K562 (cell line): ENCODE measurements around the gene PARP11. TPM values are rescaled to one million over a fixed set of nuclear protein-coding genes. Genes with fewer than 3 reads are reported as not detected.

Source experiments
- ATAC-seq: fragments of 200-7000 bp; cut with Tn5 transposase; 3 replicates; pipeline ENCODE4 v1.9.1; 2020; ENCODE audit warnings: moderate library complexity
- BruUV-seq: library from RNA; stranded (reverse); fragments of 400-500 nt; replicated peaks from 2 replicates; lab custom pipeline; 2021; lab: Mats Ljungman, UMichigan
- CTCF ChIA-PET: fragments of 300-600 bp; formaldehyde crosslinking; extraction: SDS; loops from one replicate; lab custom pipeline; 2021; ENCODE audit warnings: low intra/inter-chr PET ratio; lab: Yijun Ruan, JAX
- POLR2A ChIA-PET: fragments of 300-600, 350-650 bp; sonication (Branson Sonifier 250); formaldehyde crosslinking; extraction: SDS; loops from one replicate; lab custom pipeline; 2021; ENCODE audit warnings: antibody characterized with exemption, inconsistent platforms; lab: Yijun Ruan, JAX
- DNase-seq, 4 experiments: peaks; one replicate each; pipeline versions ENCODE4 v3.0.0 to v3.0.0-alpha.2; 2011 to 2018; ENCODE audit warnings: low spot score in 3 of 4, mixed read lengths in 3 of 4; ENCODE audit errors: extremely low read depth in 1 of 4
- FAIRE-seq: peaks from 2 replicates; lab custom pipeline; 2011; peaks lifted over from hg19 to GRCh38; lab: Jason Lieb, UNC
- H2AFZ ChIP-seq: 2 replicates; pipeline ENCODE4 v1.6.0; 2011; ENCODE audit warnings: low read depth, low read length, control low read depth, inconsistent platforms
- H3K27ac ChIP-seq: fragments of 200-600 bp; 3 replicates; pipeline ENCODE4 v1.8.0; 2011; ENCODE audit warnings: low read depth, mild to moderate bottlenecking, control low read depth, inconsistent platforms, low read length, moderate library complexity, mixed read lengths; ENCODE audit errors: extremely low read depth
- H3K27me3 ChIP-seq, 2 experiments: fragments of 300-600 bp in 1 of 2; 2 replicates in 1 of 2; 3 replicates in 1 of 2; pipeline versions ENCODE4 v1.6.0 to v1.8.0; 2011; ENCODE audit warnings: inconsistent platforms in 2 of 2, low read length in 2 of 2, mild to moderate bottlenecking in 1 of 2, mixed read lengths in 1 of 2, moderate library complexity in 1 of 2; ENCODE audit not compliant: control insufficient read depth in 2 of 2, insufficient read depth in 2 of 2
- H3K36me3 ChIP-seq: fragments of 300-600 bp; 3 replicates; pipeline ENCODE4 v1.8.0; 2011; ENCODE audit warnings: mild to moderate bottlenecking, low read length, inconsistent platforms; ENCODE audit not compliant: control insufficient read depth, insufficient read depth
- H3K4me1 ChIP-seq, 2 experiments: fragments of 200-600 bp in 1 of 2; replicated peaks in 1 of 2; 2 replicates in 1 of 2; 3 replicates in 1 of 2; pipeline versions ENCODE4 v1.5.1 to v1.8.0; 2011; ENCODE audit warnings: inconsistent platforms in 2 of 2, low read length in 2 of 2, mild to moderate bottlenecking in 1 of 2, mixed read lengths in 1 of 2, moderate library complexity in 1 of 2; ENCODE audit not compliant: control insufficient read depth in 2 of 2, insufficient read depth in 2 of 2
- H3K4me2 ChIP-seq: 2 replicates; pipeline ENCODE4 v1.6.1; 2011; ENCODE audit warnings: low read length, control low read depth, inconsistent platforms, mixed read lengths; ENCODE audit not compliant: insufficient read depth
- H3K4me3 ChIP-seq: fragments of 200-600 bp; sonication (generic), shearing (Covaris generic); 2 replicates; pipeline ENCODE4 v1.5.1; 2016; ENCODE audit warnings: control low read depth, inconsistent platforms
- H3K79me2 ChIP-seq: fragments of 200-600 bp; 3 replicates; pipeline ENCODE4 v1.8.0; 2011; ENCODE audit warnings: low read length, inconsistent platforms; ENCODE audit not compliant: control insufficient read depth, insufficient read depth
- H3K9ac ChIP-seq, 2 experiments: 2 replicates each; pipeline versions ENCODE4 v1.6.0 to v1.6.1; 2011; ENCODE audit warnings: low read depth in 2 of 2, low read length in 2 of 2, control low read depth in 1 of 2, inconsistent platforms in 1 of 2, mild to moderate bottlenecking in 1 of 2, mixed read lengths in 1 of 2; ENCODE audit not compliant: insufficient read depth in 1 of 2
- H3K9me1 ChIP-seq: one replicate; pipeline ENCODE4 v1.6.0; 2011; ENCODE audit warnings: inconsistent platforms, mild to moderate bottlenecking, low read length, moderate library complexity; ENCODE audit not compliant: control insufficient read depth, insufficient read depth
- H3K9me3 ChIP-seq: replicated peaks from 2 replicates; pipeline ENCODE4 v1.5.1; 2011; ENCODE audit warnings: low read depth, low read length, inconsistent platforms; ENCODE audit not compliant: control insufficient read depth, insufficient read depth
- H4K20me1 ChIP-seq: replicated peaks from 2 replicates; pipeline ENCODE4 v1.6.1; 2011; ENCODE audit warnings: low read length, inconsistent platforms, mixed read lengths; ENCODE audit not compliant: control insufficient read depth, insufficient read depth
- CTCF ChIP-seq, 3 experiments: IDR thresholded peaks in 2 of 3; conservative IDR thresholded peaks in 1 of 3; 2 replicates each; pipeline ENCODE4 v1.5.1; 2011 to 2012; ENCODE audit warnings: low read length in 3 of 3, mild to moderate bottlenecking in 3 of 3, control low read depth in 2 of 3, improper control_type of control experiment in 1 of 3, inconsistent platforms in 1 of 3, low read depth in 1 of 3, mixed read lengths in 1 of 3, moderate library complexity in 1 of 3; ENCODE audit not compliant: insufficient read depth in 2 of 3
- DEAF1 ChIP-seq: fragments of 450-650 bp; formaldehyde crosslinking; IDR thresholded peaks from 2 replicates; pipeline ENCODE4 v1.4.0; 2020; ENCODE audit warnings: mild to moderate bottlenecking, moderate library complexity
- ELK3 ChIP-seq: fragments of 450-650 bp; formaldehyde crosslinking; IDR thresholded peaks from 2 replicates; pipeline ENCODE4 v1.4.0; 2020; ENCODE audit warnings: mild to moderate bottlenecking
- HDAC8 ChIP-seq: fragments of 450-650 bp; IDR thresholded peaks from 2 replicates; pipeline ENCODE4 v1.6.1; 2016; ENCODE audit warnings: mild to moderate bottlenecking, missing genetic modification characterization, moderate library complexity, missing compliant biosample characterization
- MBD1 ChIP-seq: fragments of 250-450 bp; sonication (Bioruptor Pico); IDR thresholded peaks from 2 replicates; pipeline ENCODE4 v1.8.0; 2022; ENCODE audit warnings: inconsistent platforms
- RAD21 ChIP-seq, 2 experiments: fragments of 250-450 bp in 1 of 2; fragments of 450-650 bp in 1 of 2; sonication (Bioruptor Pico) in 1 of 2; formaldehyde crosslinking in 1 of 2; IDR thresholded peaks in 1 of 2; conservative IDR thresholded peaks in 1 of 2; 2 replicates each; pipeline versions ENCODE4 v1.4.0 to v1.8.0; 2020 to 2022; ENCODE audit warnings: mild to moderate bottlenecking in 2 of 2, moderate library complexity in 1 of 2
- SMARCC2 ChIP-seq: fragments of 450-650 bp; IDR thresholded peaks from 2 replicates; pipeline ENCODE4 v1.6.1; 2017; ENCODE audit warnings: antibody characterized with exemption, moderate library complexity, mild to moderate bottlenecking, low read depth
- SMC3 ChIP-seq: conservative IDR thresholded peaks from 2 replicates; pipeline ENCODE4 v1.6.1; 2011; ENCODE audit warnings: low read depth, low read length, improper control_type of control experiment; ENCODE audit not compliant: insufficient read depth
- ZNF778 ChIP-seq: fragments of 450-650 bp; formaldehyde crosslinking; IDR thresholded peaks from 2 replicates; pipeline ENCODE4 v1.4.0; 2020; ENCODE audit warnings: mild to moderate bottlenecking, moderate library complexity
- WGBS: fragments of 100-300 bp; shearing (Covaris generic); methylation state at CpG from one replicate; pipeline ENCODE4 v1.1.6; 2016; ENCODE audit warnings: low coverage, mixed read lengths; ENCODE audit not compliant: insufficient coverage; ENCODE audit errors: missing lambda C conversion rate; 5-methylcytosine and 5-hydroxymethylcytosine counted together
- in situ Hi-C: fragments of 300-500 bp; cut with MboI; formaldehyde crosslinking; loops from 4 replicates; pipeline ENCODE4 v1.15.0; 2018; ENCODE audit warnings: inconsistent platforms, mixed read lengths
- intact Hi-C: fragments of 100-400 bp; cut with micrococcal nuclease; formaldehyde crosslinking; loops from 2 replicates; pipeline ENCODE4 v1.14.2; 2022
- polyA plus RNA-seq, 8 experiments: library from polyadenylated mRNA; depleted of rRNA in 4 of 8; stranded (reverse) in 5 of 8; unstranded in 3 of 8; fragments of >200 nt; fragmentation: Nextera tagmentation in 2 of 8; fragmentation: Illumina TruSeq in 1 of 8; extraction: Ambion mirVana in 2 of 8; extraction: Trizol in 1 of 8; gene quantifications; 2 replicates each; pipeline versions ENCODE4 v1.2.1 to v1.2.3, GENCODE V29; 2011 to 2014; ENCODE audit warnings: inconsistent platforms in 1 of 8, missing spikeins in 1 of 8
- total RNA-seq, 7 experiments: library from RNA; depleted of rRNA in 6 of 7; stranded (reverse); fragments of >200 nt in 6 of 7; fragmentation: Illumina TruSeq in 2 of 7; extraction: Trizol in 2 of 7; gene quantifications; 2 replicates each; pipeline versions ENCODE4 v1.2.1 to v1.2.3, GENCODE V29; 2011 to 2021; ENCODE audit warnings: low replicate concordance in 1 of 7

PARP11 gene
- total and polyA plus RNA-seq, 9 of the 15 experiments (the other 6 are each of a cell fraction or from before 2014, with no cell fraction given): 0.40 to 2.5 (median 1.4) TPM

GRCh38 chr12:3885277-3886094, 12.3 kb upstream of the PARP11 start:
- no peak overlapping the region for H2AFZ ChIP-seq
- BruUV-seq: no TSS peak
- no peak overlapping the region for H3K4me2 ChIP-seq
- DNase-seq (peak in 3 of 4 experiments; percentile 6 to 34 (median 7)), ATAC-seq (no peak), FAIRE-seq (no peak)
- H3K9me3 ChIP-seq: no peaks in the 10 kb centered on the region
- H3K4me3 ChIP-seq: no peak overlapping the region
- 12% methylated on average over 8 of the region's 8 CpGs for WGBS
- in situ Hi-C loops: loop anchor here (5.0 to 25.0 kb wide), 2 partner anchors 152 to 402 kb away; no protein-coding TSS in a partner anchor
- intact Hi-C loops: loop anchor here (1.0 kb wide), 1 partner anchor 152 kb away; no protein-coding TSS in a partner anchor
- H3K27ac ChIP-seq: no peak overlapping the region
- H4K20me1 ChIP-seq: no peaks in the 10 kb centered on the region
- no peaks in the 10 kb centered on the region for H3K4me1 ChIP-seq
- H3K9me1 ChIP-seq: no peaks in the 10 kb centered on the region
- no peaks in the 10 kb centered on the region; a peak in 1 of 5 replicates for H3K27me3 ChIP-seq
- ChIA-PET CTCF (interaction anchor here (1.5 to 1.6 kb wide), 2 partner anchors 152 to 391 kb away, joined by 9 read pairs; no protein-coding TSS in a partner anchor), POLR2A (interaction anchor here (1.0 kb wide), 1 partner anchor 391 kb away, joined by 3 read pairs; no protein-coding TSS in a partner anchor)
- no peak overlapping the region for H3K9ac ChIP-seq
- no peaks in the 10 kb centered on the region for H3K79me2 ChIP-seq
- H3K36me3 ChIP-seq: no peaks in the 10 kb centered on the region
- no peak for TF ChIP-seq MBD1 (CRISPR knock-in tag)
- TF ChIP-seq ELK3: no peak
- peak; percentile 61 for TF ChIP-seq DEAF1 (CRISPR knock-in tag)
- peak; percentile 68 to 71 for TF ChIP-seq RAD21 (CRISPR knock-in tag; conservative IDR thresholded peaks at IDR 0.05 in 1 of 2, IDR thresholded peaks at IDR 0.05 in 1 of 2)
- TF ChIP-seq SMC3: peak; percentile 40; the same call in 1 of the 2 replicates
- no peak for TF ChIP-seq ZNF778 (CRISPR knock-in tag)
- no peak for TF ChIP-seq HDAC8 (tag)
- TF ChIP-seq SMARCC2: no peak
- peak; percentile 44 to 66 (median 61); a peak in 5 of 6 replicates for TF ChIP-seq CTCF (IDR thresholded peaks at IDR 0.05 in 2 of 3, conservative IDR thresholded peaks at IDR 0.05 in 1 of 3; ENCODE audit: insufficient read depth in 2 of 3, low read depth in 1 of 3, low read length in 3 of 3)
